HG03175 (cell line): Measurements from ENCODE around the gene FCHO1.

Experiments
- ATAC-seq: cut with Tn5 transposase; IDR thresholded peaks from one replicate; pipeline ENCODE4 v1.9.1; 2021; ENCODE audit warnings: mild to moderate bottlenecking, moderate library complexity; ENCODE audit not compliant: unreplicated experiment

Gene FCHO1

DNA sequence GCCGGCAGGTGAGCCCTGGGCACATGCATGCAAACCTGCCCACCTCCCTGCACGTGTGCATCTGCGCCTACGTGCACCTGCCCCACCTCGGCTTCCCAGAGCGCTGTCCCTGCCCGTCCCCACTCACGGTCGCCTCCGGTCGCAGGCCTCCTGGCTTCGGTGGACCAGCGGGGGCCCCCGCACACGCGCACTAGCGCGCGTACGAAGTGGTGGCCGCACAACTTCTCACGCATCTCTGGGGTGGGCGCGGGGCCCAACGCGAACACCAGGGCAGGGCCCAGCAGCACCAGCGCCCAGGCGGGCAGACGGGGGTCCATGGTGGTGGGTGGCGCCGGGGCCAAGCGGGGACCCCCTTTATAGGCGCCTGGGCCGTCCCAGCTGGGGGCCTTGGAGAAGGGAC, 69.9 kb downstream of the FCHO1 start, which contains the start of gene INSL3:
Gene INSL3, minus strand, starts transcription at position 330 of the 400 bp plus-strand sequence. Its CDS starts 13 bp downstream, at position 317.
- no peak for ATAC-seq

DNA sequence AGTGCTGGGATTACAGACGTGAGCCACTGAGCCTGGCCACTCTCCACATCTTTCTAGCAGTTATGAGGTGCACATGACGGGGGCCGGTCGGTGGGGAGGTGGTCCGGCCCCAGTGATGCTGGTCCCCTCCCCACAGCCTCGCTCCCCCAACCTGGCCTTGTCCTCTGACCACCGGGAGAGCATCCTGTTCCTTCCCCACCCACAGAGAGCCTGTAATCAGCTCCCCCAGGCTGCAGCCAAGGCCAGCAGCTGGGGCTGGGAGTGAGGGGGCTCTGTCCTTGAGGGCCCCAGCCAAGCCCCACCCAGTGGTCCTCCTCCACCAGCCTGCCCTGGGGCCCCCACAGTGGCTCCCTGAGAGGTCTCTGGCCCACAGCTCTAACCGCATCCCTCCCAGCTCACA, 73.1 kb downstream of the FCHO1 start:
- no peak for ATAC-seq

DNA sequence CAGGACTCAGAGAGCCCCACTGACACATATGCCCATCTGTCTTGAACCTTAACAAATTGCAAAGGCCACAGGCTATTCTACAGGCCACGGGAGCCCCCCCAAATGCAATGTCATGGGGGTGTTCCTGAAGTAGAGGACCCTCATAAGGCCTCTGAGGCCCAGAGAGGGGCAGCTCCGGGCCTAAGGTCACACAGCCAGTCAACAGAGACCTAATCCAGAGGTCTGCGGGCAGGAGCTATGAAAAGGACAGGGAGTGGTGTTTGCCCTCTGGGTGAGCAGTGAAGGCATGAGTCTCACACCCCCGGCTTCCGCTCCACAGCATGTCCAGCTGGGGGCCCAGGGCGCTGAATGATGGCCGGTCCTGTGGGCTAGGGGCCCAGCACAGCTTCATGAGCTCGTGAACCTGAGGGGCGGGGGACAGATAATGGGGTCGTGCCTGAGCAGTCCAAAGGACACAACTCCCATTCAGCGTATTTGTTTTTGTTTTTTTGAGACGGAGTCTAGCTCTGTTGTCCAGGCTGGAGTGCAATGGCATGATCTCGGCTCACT, 75.3 kb downstream of the FCHO1 start:
- ATAC-seq = no peak

DNA sequence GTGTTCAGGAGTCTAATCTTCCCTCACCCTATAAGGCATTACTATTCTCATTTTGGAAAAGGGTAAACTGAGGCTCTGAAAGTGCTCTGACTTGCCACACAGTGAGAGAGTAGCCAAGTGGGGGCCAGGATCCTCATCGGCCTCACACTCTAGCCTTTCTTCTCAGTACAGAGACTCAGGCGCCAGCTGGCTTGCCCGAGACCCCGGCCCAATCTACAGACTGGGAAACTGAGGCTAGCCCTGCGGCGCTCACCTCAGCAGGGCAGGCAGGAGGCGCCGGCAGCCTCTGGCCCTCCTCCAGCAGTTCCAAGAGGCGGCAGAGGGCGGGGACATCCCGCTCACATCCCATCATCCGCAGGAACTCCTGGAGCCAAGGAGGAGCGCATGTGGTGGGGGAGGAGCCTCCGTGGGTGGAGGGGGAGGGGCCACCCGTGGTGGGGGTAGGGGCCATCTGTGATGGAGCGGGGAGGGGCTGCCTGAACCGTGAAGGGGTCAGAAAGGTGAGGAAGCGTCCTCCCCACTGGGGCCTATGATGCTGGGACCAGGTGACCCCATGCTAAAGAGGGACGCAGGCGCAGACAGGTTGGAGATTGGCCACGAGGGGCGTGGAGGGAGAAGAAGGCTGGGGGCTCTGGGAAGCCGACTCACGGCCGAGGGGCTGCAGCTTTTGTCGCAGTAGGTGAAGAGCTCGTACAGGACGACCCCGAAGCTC, 78.7 kb downstream of the FCHO1 start:
- ATAC-seq = no peak

DNA sequence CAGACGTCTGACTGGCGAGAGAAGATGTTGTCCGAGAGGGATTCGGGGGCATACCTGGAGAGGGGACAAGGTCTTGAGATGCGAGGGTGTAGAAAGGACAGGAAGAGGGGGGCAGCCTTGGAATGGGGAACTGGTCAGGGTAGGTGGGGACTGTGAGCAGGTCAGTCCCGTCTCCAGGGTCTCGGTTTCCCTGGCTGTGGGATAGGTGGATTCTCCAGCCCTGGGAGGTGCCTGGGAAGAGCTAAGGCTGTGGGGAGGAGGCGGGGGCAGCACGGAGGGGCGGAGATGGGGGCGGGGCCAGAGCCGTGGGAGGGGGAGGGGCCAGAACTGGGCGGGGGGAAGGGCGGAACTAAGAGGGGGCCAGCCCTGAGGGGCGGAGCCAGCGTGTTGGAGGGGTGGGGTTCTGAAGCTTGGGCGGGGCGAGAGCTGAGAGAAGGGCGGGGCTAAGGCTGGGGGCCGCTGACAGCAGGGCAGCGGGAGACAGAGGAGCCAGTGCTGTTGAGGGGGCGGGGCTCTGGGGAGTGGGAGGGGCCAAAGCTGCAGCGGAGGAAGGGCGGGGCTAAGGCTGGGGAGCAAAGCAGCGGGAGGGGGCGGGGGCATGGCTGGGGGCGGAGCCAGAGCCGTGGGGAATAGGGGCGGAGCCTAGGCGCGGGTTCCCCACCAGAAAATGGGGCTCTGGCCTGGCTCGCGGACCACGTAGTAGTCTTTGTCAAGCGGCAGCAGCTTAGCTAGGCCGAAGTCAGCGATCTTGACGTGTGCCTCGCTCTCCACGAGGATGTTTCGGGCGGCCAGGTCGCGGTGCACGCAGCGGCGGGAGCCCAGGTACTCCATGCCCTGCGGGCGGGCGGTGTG, 79.5 kb downstream of the FCHO1 start:
- no peak for ATAC-seq

DNA sequence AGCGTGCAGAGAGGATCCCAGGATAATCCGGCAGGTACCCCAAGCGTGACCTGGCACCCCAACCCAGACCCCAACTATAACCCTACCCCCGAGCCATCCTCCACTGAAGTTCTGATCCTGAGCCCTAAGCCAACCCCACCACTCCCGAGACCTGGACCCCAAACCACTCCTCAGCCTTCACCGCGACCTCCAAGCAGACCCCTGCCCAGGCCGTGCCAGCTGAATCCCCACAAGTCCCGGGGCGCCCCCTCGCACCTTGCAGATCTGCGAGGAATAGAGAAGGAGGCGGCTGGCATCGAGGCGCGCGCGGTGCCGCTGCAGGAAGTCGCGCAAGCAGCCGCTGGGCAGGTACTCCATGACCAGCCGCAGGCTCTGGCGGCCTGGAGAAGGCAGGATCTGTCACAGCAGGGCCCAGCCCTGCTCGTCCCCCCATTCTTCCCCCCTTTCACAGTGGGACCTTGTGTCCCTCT, 80.2 kb downstream of the FCHO1 start:
- ATAC-seq = no peak

DNA sequence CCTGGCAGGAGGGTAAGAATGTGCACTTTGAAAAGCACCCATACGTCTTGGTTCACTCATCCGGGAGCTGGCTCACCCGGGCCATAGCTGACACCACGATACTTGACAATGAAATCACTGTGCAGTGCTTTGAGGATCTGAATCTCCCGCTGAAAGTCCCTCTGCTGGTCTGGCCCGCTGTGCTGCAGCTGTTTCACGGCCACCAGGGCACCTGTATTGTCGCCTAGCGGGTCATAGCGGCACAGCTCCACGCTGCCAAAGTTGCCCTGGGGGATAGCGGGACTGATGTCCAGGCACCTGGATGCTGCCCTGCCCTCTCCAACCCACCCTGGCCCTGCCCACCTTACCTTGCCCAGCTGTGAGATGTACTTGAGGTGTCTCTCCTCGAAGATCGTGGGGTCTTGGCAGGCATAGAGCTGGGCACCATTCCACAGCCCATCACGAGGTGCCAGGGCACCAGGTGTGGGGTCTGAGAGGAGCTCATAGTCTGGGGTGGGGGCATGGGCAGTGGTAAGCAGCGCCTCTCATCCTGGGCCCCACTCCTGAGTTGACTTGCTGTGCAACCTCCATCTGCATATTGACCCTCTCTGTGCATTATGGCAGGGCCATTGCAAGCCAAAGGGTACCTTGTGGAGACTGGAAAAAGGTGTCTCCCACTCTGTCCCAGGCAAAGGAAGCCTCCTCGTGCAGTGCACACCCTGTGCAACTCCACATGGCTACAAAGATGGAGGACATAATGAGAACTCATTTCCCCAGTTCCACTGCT, 81.3 kb downstream of the FCHO1 start:
- no peak for ATAC-seq

DNA sequence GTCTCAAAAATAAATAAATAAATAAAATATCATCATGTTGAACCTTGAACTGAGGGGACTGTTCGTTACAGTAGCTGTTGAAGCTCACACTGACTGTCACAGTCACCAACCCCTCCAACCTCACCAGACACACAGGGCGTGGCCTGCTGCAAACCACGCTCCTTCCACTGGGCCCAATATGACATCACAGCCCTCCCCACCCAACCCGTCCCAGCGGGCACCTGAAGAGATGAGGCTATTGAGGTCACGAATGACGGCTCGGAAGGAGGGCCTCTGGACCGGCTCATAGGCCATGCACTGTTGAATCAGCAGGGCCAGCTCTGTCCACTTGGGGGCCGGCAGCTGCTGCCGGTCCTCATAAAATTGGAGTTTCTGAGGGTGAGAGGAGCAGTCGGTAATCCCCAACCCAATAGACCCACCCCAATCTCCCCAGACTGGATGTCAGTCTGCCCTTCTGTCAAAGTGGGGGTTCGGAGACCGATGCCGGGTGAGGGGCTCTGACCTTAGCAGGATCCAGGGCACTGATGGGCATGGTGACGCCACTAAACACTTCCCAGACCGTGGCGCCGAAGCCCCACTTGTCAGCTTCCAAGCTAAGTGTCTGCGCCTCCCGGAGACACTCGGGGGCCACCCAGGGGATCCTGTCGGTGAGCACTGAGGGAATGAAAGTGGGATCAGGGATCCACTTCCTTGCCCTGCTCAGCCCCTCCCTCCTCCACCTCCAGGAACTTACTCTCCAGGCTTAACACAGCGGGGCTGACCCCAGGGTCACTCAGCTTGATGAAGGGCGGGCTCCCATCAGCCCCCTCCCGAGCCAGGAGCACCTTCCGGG, 83.3 kb downstream of the FCHO1 start:
- ATAC-seq = no peak

DNA sequence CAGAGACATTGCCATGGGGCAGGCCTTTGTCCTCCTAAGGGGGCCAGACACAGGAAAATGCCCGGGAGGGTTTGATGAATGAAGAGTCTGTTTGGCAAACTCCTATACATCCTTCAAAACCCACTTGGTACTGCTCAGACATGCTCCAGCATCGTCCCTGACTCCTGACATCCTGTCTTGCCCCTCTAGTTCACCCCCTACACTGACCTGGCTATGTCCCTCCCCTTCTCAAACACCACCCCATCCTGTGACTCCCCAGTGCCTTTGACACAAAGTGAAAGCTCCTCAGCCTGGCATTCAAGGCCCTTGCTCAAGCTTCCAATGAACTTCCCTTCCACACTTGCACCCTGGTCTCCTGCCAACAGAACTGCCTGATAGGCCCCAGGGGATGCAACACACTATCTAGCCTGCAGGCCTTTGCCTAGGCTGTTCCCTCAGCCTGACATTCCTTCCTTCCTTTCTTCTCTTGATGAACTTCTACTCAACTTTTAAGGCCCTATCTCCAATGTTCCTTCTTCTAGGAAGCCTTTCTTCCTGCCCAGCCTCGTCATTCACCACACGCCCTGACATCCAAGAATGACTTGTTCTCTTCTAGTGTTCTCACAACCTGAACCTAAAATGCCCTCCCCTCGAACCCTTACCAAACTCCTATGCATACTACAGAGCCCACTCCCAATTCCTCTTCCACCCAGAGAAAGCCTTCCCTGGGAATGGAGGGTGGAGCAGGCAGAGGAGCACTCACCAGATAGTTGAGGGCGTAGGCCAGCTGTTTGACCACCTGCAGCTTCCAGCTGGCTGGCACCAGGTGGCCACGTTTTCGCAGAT, 84.1 kb downstream of the FCHO1 start:
- ATAC-seq = no peak

DNA sequence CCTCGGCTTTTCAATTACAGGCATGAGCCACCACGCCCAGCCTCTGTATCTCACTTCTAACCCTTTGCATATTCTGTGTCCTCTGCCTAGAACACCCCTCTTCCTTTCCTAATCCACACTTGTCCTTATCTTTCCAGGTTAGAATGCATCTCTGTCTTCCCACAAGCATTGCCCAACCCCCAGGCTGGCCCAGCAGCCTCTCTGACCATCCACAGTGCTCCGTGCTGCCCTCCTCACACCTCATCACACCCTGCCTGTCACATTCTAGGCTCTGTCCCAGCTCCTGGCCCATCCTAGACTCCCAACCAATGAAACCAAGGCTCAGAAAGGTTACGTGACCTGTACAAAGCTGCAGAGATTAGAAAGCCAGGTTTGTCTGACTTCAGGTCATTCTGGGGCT, 85.3 kb downstream of the FCHO1 start:
- no peak for ATAC-seq

DNA sequence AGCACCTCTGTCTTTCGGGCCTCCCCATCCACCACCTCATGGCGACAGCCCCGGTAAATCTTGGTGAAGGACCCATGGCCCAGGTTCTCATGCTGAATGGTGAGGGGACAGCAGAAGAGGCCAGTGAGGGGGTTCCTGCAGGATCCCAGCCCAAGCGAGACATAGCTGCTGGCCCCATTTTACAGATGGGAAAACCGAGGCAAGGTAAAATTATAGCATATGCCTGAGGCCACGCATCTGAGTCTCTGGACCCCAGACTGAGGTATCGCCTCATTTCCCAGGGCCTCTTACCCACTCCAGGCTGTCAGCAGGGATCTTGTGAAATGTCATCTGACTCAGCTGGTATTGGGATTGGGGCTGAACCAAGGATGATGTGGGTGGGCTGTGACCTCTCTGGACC, 86.7 kb downstream of the FCHO1 start:
- ATAC-seq = no peak
